Measurements from ENCODE around the gene SERF1A. TPM values are rescaled to one million over a fixed set of nuclear protein-coding genes. Genes with fewer than 3 reads are reported as not detected.
"Not testable (repeated sequence)": the region's sequence is repeated elsewhere in the genome, so short reads cannot be mapped to it uniquely, and the experiment has no call there.

Gene SERF1A
- total RNA-seq, result 12.3 and 20.1 TPM in 2 replicates
- long read RNA-seq, transcript SERF1A-201 (3 exons, 963 nt), result major isoform, 10 of 13 reads
- long read RNA-seq, partial matches to known transcripts, result 0 of 13 reads
- long read RNA-seq, other reads (novel, unspliced or antisense), result 1 of 13 reads

DNA sequence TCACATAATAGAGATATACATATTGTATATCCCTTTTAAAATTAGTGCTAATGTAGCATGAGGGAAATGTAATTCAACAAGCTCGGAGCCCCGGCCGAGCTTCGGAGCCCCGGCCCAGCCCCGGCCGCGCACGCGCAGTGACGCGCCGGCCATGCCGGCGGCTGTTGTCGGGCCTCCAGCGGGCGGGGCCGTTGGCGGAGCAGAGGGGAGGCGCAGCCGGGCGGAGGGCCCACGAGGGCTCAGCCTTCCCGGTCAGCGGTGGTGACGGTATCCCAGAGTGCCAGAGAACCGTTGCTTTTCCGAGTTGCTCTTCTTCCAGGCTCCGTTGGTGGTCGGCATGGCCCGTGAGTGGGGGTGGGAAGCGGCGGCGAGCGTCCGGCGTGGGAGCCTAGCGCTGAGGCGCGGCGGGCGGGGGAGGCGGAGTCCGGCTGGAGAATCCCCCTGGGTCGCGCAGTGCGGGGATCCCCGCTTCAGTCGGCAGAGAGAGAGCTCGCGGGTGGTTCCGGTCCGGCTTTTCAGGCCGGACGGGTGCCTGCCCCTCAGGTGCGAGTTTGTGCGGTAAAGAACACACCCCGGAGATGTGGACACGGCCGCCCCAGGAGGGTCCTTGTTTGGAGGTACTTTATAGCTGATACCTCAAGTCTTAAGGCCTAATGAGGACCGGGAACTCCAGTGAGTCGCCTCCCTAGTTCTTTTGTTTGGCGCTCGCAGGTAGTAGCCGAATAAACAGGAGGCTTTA, at the start of gene SERF1A:
Gene SERF1A (plus strand): TSS at position 137 of the 739 bp plus-strand sequence. CDS start 201 bp downstream, at position 338.
- H3K27ac Mint-ChIP-seq (ENCODE audit: unreplicated experiment); H3K36me3 Mint-ChIP-seq (ENCODE audit: low read depth); H3K27me3 Mint-ChIP-seq (ENCODE audit: low read depth); H3K4me3 Mint-ChIP-seq; DNase-seq (ENCODE audit: low read depth, low spot score); H3K4me1 Mint-ChIP-seq; H3K9me3 Mint-ChIP-seq: not testable (repeated sequence)

DNA sequence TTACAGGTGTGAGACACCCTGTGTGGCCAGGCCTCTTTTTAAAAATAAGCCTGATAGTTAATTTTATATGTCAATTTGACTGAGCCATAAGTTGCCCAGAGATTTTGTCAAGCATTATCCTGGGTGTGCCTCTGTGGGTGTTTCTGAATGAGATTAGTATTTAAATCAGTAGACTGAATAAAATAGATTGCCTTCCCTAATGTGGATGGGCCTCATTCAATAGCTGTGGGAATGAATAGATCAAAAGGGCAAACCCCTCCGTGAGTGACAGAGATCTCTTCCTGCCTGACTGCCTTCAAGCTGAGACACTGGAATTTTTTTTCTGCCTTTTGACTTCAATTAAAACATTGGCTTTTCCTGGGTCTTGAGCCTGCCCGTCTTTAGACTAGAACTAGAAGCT, 33.7 kb upstream of the SERF1A start:
- H3K4me1 Mint-ChIP-seq; H3K4me3 Mint-ChIP-seq; H3K27me3 Mint-ChIP-seq (ENCODE audit: low read depth); H3K27ac Mint-ChIP-seq (ENCODE audit: unreplicated experiment); H3K36me3 Mint-ChIP-seq (ENCODE audit: low read depth); DNase-seq (ENCODE audit: low read depth, low spot score); H3K9me3 Mint-ChIP-seq: not testable (repeated sequence)

DNA sequence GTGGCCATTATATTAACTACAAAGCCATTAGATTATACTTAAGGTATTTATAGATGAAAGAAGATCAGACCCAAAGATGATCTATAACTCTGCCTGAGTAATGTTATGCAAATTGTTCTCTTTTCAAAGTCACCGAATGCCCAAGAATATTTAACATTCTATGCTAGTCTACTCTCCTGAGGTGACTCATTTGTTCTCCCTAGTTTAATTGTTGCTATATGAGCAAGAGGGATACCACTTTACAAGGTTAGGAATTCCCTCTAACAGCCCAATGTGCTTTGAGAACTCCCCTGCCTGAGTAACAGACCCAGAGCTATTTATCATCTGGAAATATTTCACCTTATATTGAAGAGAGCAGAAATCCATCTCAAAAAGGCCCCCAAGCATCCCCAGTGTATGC, 29.8 kb upstream of the SERF1A start:
- DNase-seq (ENCODE audit: low read depth, low spot score); H3K4me3 Mint-ChIP-seq; H3K36me3 Mint-ChIP-seq (ENCODE audit: low read depth); H3K27me3 Mint-ChIP-seq (ENCODE audit: low read depth); H3K9me3 Mint-ChIP-seq; H3K27ac Mint-ChIP-seq (ENCODE audit: unreplicated experiment); H3K4me1 Mint-ChIP-seq: not testable (repeated sequence)

DNA sequence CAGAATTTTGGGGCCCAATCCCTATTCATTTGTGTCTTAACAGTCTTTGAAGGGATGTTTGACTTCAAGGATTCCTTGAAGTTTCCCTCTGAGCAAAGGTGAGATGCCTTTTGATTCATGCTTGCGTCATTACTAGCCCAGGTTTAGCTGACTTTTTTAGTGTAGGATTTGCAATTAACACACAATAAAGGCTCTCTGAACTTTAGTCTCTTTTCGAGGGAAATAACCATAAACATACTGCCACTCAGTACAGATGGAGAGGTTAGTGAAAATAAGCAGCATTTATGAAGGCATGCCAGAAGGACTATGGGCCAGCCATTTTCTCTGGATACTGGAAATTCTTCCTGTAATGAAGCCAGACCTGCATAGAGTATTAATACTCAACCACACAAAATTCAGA, 4.4 kb upstream of the SERF1A start:
- H3K36me3 Mint-ChIP-seq (ENCODE audit: low read depth); H3K4me1 Mint-ChIP-seq; H3K27me3 Mint-ChIP-seq (ENCODE audit: low read depth); H3K27ac Mint-ChIP-seq (ENCODE audit: unreplicated experiment); H3K9me3 Mint-ChIP-seq; H3K4me3 Mint-ChIP-seq; DNase-seq (ENCODE audit: low read depth, low spot score): not testable (repeated sequence)

DNA sequence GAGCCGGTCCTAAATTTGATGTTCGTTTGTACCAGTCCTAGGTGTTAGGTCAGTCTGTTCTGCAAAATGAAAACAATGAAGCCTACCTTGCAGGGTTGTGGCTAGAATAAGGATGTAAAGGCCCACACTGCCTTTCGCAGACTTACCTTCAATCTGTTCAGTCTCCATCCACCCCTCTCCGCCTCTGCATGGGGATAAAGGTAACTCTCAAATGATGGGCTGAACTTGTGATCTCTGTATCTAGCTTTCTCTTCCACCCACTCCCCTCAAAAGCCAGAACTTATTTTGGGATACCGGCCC, 753 bp downstream of the SERF1A start:
- not testable (repeated sequence) for H3K4me1 Mint-ChIP-seq; H3K36me3 Mint-ChIP-seq (ENCODE audit: low read depth); DNase-seq (ENCODE audit: low read depth, low spot score); H3K4me3 Mint-ChIP-seq; H3K27me3 Mint-ChIP-seq (ENCODE audit: low read depth); H3K27ac Mint-ChIP-seq (ENCODE audit: unreplicated experiment); H3K9me3 Mint-ChIP-seq

DNA sequence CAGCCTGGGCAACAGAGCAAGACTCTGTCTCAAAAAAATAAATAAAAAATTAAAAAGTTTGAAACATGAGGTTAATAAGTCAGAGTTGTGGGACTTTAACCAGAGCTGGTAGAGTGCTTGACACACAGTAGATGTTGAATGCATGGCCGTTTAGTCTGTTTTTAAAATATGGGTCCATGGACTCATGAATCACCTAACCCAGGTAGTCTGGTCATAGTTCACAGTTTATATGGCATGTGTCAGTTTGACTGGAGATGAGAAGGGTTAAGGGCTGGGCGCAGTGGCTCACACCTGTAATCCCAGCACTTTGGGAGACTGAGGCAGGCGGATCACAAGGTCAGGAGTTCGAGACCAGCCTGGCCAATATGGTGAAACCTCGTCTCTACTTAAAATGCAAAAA, 6.2 kb downstream of the SERF1A start:
- not testable (repeated sequence) for H3K4me3 Mint-ChIP-seq; DNase-seq (ENCODE audit: low read depth, low spot score); H3K27me3 Mint-ChIP-seq (ENCODE audit: low read depth); H3K36me3 Mint-ChIP-seq (ENCODE audit: low read depth); H3K27ac Mint-ChIP-seq (ENCODE audit: unreplicated experiment); H3K9me3 Mint-ChIP-seq; H3K4me1 Mint-ChIP-seq

DNA sequence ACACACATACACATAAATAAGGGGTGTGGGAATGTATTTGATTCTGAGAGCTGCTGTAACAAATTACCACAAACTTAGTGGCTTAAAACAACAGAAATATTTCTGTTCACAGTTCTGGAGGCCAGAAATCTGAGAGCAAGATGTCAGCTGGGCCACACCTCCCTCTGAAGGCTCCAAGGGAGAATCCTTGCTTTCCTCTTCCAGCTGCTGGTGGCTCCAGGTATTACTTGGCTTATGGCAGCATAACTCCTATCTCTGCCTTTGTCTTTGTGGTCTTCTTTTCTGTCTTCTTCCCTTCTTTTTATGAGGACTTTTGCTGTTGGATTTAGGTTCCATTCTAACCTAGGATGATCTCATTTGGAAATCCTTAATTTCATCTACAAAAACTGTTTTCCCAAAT, 16.4 kb downstream of the SERF1A start:
- H3K27me3 Mint-ChIP-seq (ENCODE audit: low read depth); H3K36me3 Mint-ChIP-seq (ENCODE audit: low read depth); DNase-seq (ENCODE audit: low read depth, low spot score); H3K9me3 Mint-ChIP-seq; H3K27ac Mint-ChIP-seq (ENCODE audit: unreplicated experiment); H3K4me1 Mint-ChIP-seq; H3K4me3 Mint-ChIP-seq: not testable (repeated sequence)

DNA sequence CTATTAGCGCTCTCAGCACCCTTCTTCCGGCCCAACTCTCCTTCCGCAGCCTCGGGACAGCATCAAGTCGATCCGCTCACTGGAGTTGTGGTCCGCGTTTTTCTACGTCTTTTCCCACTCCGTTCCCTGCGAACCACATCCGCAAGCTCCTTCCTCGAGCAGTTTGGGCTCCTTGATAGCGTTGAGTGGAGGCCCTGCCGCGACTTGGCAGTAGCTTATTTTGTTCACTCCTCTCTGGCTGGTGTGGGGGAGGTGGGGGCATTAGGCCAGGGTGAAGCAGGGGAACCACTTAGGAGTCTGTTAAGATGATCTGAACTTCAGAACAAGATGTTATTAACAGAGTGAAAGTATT, 24.7 kb downstream of the SERF1A start:
- H3K27me3 Mint-ChIP-seq (ENCODE audit: low read depth); H3K27ac Mint-ChIP-seq (ENCODE audit: unreplicated experiment); H3K4me3 Mint-ChIP-seq; H3K9me3 Mint-ChIP-seq; H3K36me3 Mint-ChIP-seq (ENCODE audit: low read depth); H3K4me1 Mint-ChIP-seq; DNase-seq (ENCODE audit: low read depth, low spot score): not testable (repeated sequence)

DNA sequence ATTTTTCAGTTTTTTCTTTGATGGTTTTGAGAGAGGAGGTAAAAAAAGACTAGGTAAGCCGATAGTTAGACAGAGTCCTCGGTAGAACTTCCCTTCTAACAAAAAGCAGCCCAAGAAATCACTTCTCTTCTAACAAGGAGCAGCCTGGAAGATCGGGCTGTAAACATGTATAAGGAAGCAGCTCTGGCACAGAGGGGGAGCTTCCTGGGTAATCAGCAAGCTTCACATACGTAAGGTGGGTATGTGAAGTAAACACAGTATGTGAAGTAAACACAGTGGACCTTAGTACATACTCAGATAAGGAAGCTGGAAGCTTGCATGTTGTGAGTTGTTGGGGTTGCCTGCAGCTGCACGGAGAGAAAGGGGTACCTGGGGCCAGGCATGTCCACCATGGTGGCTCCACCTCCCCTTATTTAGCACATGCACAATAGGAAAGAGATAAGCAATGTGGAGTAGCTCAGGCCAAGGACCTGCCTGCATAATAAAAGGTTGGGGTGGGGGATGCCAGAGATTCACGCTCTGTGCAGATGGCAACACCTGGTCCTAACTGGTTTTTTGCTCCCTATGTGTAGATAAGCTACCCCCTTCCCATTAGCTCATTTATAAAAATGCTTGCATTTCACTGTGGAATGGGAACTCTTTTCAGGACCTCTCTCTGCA, 31.4 kb downstream of the SERF1A start:
- H3K9me3 Mint-ChIP-seq; H3K4me3 Mint-ChIP-seq; DNase-seq (ENCODE audit: low read depth, low spot score); H3K27me3 Mint-ChIP-seq (ENCODE audit: low read depth); H3K36me3 Mint-ChIP-seq (ENCODE audit: low read depth); H3K4me1 Mint-ChIP-seq; H3K27ac Mint-ChIP-seq (ENCODE audit: unreplicated experiment): not testable (repeated sequence)

DNA sequence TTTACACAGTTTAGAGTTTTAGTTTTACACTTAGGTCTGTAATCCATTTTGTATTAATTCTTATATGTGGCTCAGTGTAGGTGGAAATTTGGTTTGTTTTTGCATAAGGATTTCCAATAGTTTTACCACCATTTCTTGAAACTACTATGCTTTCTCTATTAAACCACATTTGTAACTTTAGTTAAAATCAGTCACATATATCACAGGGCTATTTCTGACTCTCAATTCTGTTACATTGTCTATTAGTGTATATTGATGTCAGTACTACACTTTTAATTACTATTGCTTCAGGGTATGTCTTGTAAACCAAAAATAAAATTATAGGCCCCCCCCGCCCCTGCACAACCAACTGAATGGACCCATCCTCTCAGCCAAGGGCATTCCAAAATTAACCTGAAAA, 32.1 kb downstream of the SERF1A start:
- not testable (repeated sequence) for H3K9me3 Mint-ChIP-seq; H3K27me3 Mint-ChIP-seq (ENCODE audit: low read depth)

DNA sequence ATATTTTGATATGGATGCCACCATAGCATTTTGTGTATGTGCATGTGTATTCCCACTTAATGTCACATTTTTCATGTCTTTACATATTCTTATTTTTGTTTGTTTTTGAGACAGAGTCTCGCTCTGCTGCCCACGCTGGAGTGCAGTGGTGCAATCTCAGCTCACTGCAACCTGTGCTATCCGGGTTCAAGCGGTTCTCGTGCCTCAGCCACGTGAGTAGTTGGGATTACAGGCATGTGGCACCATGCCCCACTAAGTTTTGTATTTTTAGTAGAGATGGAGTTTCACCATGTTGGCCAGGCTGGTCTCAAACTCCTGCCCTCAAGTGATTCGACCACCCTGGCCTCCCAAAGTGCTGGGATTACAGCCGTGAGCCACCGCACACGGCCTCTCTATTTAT, 52.6 kb downstream of the SERF1A start:
- H3K4me1 Mint-ChIP-seq; H3K27me3 Mint-ChIP-seq (ENCODE audit: low read depth); H3K27ac Mint-ChIP-seq (ENCODE audit: unreplicated experiment); H3K4me3 Mint-ChIP-seq; DNase-seq (ENCODE audit: low read depth, low spot score); H3K9me3 Mint-ChIP-seq; H3K36me3 Mint-ChIP-seq (ENCODE audit: low read depth): not testable (repeated sequence)

More for the DNA sequence above, 32.1 kb downstream of the SERF1A start:
- H3K36me3 Mint-ChIP-seq (ENCODE audit: low read depth); H3K4me3 Mint-ChIP-seq; H3K27ac Mint-ChIP-seq (ENCODE audit: unreplicated experiment); H3K4me1 Mint-ChIP-seq; DNase-seq (ENCODE audit: low read depth, low spot score): not testable (repeated sequence)

Other genes with a start within 250 kb of the SERF1A start
- gene SMN1, start 24.4 kb downstream of the SERF1A start, total RNA-seq, result 37.9 and 55.8 TPM in 2 replicates
- 10.3 and 11.3 TPM in 2 replicates for gene NAIP, start 124.7 kb downstream of the SERF1A start, total RNA-seq
- gene GTF2H2, start 167.0 kb downstream of the SERF1A start, total RNA-seq, result 42.0 and 46.5 TPM in 2 replicates

All from neural crest cell (in vitro differentiated cells).